HepG2 (cell line): ENCODE measurements around the gene RABEPK. TPM values are rescaled to one million over a fixed set of nuclear protein-coding genes. Genes with fewer than 3 reads are reported as not detected.

Source experiments
- AKAP8 ChIP-seq: sonication (generic); formaldehyde crosslinking; IDR thresholded peaks from 2 replicates; pipeline ENCODE4 v1.5.1; 2020; ENCODE audit warnings: mild to moderate bottlenecking, missing genetic modification reagents
- MAFG ChIP-seq: sonication (generic); formaldehyde crosslinking; IDR thresholded peaks from 2 replicates; pipeline ENCODE4 v1.5.1; 2020; ENCODE audit warnings: mild to moderate bottlenecking, missing genetic modification reagents
- PHF21A ChIP-seq: sonication (generic); formaldehyde crosslinking; IDR thresholded peaks from 2 replicates; pipeline ENCODE4 v1.5.0; 2020; ENCODE audit warnings: mild to moderate bottlenecking, missing genetic modification reagents
- SIN3B ChIP-seq: fragments of 150-350 bp; IDR thresholded peaks from 2 replicates; pipeline ENCODE4 v1.6.1; 2014; ENCODE audit warnings: low read length
- ZNF609 ChIP-seq: sonication (generic); formaldehyde crosslinking; IDR thresholded peaks from 2 replicates; pipeline ENCODE4 v1.4.0; 2020; ENCODE audit warnings: mild to moderate bottlenecking, missing genetic modification reagents, borderline replicate concordance
- polyA plus RNA-seq, 8 experiments: library from polyadenylated mRNA; depleted of rRNA in 3 of 8; stranded (reverse) in 7 of 8; unstranded in 1 of 8; fragments of >200 nt; fragmentation: Illumina TruSeq in 4 of 8; extraction: Trizol in 4 of 8; gene quantifications; 2 replicates each; pipeline versions ENCODE4 v1.2.1 to v1.2.3, GENCODE V29; 2011 to 2016; ENCODE audit warnings: low read depth in 4 of 8, missing spikeins in 1 of 8, mixed read lengths in 1 of 8; ENCODE audit not compliant: insufficient read depth in 1 of 8
- total RNA-seq, 5 experiments: library from RNA; depleted of rRNA; stranded (reverse); fragments of >200 nt; fragmentation: Illumina TruSeq; extraction: Trizol; gene quantifications; 2 replicates each; pipeline ENCODE4 v1.2.3, GENCODE V29; 2016; ENCODE audit warnings: low read depth in 1 of 5
- TF ChIP-seq, protein P1 (sequence below): IDR thresholded peaks from 2 replicates; pipeline ENCODE4 v1.6.1; 2012; ENCODE audit warnings: low read depth, low read length, improper control_type of control experiment
- TF ChIP-seq, protein P2 (sequence below), 2 experiments: sonication (generic) in 1 of 2; formaldehyde crosslinking in 1 of 2; IDR thresholded peaks; 2 replicates each; pipeline versions ENCODE4 v1.6.1 to v1.9.0; 2014 to 2022; ENCODE audit warnings: antibody characterized with exemption in 1 of 2, borderline replicate concordance in 1 of 2, inconsistent platforms in 1 of 2, low read depth in 1 of 2, missing genetic modification reagents in 1 of 2

Gene RABEPK
- total and polyA plus RNA-seq, 2 of the 13 experiments (the other 11 are each of a cell fraction or from before 2014, with no cell fraction given) = 75.5 to 90.0 TPM

DNA sequence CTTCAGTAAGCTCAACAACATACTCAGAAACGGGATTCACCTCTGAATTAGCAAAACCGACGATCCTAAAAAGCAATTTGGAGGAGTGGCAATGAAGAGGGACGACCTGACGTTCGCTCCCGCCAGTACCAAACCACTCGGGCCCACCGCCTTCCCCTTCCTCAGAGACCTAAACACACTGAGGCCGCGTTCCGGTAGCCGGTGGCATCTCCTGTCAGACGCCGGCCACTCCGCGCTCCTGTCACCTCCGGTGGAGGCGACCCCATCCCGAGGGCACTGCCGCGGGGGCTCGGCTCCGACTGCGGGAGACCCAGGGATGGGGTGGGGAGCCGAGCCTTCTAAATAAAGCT is 11.4 kb upstream of the RABEPK start (continued):
- TF ChIP-seq AKAP8 (no peak), SIN3B (no peak), MAFG (CRISPR knock-in tag) (no peak), ZNF609 (CRISPR knock-in tag) (0 out of 2 replicates have a peak, but pooled peaks have one; percentile 14), PHF21A (CRISPR knock-in tag) (no peak)
- TF ChIP-seq, protein P1, sequence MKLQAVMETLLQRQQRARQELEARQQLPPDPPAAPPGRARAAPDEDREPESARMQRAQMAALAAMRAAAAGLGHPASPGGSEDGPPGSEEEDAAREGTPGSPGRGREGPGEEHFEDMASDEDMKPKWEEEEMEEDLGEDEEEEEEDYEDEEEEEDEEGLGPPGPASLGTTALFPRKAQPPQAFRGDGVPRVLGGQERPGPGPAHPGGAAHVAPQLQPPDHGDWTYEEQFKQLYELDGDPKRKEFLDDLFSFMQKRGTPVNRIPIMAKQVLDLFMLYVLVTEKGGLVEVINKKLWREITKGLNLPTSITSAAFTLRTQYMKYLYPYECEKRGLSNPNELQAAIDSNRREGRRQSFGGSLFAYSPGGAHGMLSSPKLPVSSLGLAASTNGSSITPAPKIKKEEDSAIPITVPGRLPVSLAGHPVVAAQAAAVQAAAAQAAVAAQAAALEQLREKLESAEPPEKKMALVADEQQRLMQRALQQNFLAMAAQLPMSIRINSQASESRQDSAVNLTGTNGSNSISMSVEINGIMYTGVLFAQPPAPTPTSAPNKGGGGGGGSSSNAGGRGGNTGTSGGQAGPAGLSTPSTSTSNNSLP = no peak
- TF ChIP-seq, protein P2, sequence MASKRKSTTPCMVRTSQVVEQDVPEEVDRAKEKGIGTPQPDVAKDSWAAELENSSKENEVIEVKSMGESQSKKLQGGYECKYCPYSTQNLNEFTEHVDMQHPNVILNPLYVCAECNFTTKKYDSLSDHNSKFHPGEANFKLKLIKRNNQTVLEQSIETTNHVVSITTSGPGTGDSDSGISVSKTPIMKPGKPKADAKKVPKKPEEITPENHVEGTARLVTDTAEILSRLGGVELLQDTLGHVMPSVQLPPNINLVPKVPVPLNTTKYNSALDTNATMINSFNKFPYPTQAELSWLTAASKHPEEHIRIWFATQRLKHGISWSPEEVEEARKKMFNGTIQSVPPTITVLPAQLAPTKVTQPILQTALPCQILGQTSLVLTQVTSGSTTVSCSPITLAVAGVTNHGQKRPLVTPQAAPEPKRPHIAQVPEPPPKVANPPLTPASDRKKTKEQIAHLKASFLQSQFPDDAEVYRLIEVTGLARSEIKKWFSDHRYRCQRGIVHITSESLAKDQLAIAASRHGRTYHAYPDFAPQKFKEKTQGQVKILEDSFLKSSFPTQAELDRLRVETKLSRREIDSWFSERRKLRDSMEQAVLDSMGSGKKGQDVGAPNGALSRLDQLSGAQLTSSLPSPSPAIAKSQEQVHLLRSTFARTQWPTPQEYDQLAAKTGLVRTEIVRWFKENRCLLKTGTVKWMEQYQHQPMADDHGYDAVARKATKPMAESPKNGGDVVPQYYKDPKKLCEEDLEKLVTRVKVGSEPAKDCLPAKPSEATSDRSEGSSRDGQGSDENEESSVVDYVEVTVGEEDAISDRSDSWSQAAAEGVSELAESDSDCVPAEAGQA (IDR thresholded peaks at IDR 0.05; ENCODE audit: low read depth) = no peak
- TF ChIP-seq, protein P2 (CRISPR knock-in tag; IDR thresholded peaks at IDR 0.05; ENCODE audit: borderline replicate concordance) = no peak
